GM18861 (cell line): Measurements from ENCODE around the gene NWD2.

Experiments
- ATAC-seq: cut with Tn5 transposase; IDR thresholded peaks from one replicate; pipeline ENCODE4 v1.9.1; 2021; ENCODE audit not compliant: unreplicated experiment

The NWD2 gene

GRCh38 chr4:37299468-37299867, 54.9 kb downstream of the NWD2 start:
- ATAC-seq, result no peak

GRCh38 chr4:37304612-37305011, 60.1 kb downstream of the NWD2 start:
- no peak for ATAC-seq

DNA sequence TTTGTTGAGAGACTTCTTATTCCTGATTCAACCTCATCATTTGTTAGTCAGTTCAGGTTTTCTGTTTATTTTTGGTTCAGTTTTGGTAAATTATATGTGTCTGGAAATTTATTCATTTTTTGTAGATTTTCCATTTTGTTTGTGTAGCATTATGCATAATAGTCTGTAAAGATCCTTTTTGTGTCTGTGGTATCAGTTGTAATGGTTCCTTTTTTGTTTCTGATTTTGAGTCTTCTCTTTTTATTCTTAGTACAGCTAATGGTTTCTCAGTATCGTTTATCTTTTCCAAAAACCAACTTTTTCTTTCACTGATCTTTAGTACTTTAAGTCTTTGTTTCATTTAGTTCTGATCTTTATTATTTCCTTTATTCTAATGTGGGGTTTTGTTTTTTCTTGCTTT, 61.4 kb downstream of the NWD2 start:
- ATAC-seq, result no peak

DNA sequence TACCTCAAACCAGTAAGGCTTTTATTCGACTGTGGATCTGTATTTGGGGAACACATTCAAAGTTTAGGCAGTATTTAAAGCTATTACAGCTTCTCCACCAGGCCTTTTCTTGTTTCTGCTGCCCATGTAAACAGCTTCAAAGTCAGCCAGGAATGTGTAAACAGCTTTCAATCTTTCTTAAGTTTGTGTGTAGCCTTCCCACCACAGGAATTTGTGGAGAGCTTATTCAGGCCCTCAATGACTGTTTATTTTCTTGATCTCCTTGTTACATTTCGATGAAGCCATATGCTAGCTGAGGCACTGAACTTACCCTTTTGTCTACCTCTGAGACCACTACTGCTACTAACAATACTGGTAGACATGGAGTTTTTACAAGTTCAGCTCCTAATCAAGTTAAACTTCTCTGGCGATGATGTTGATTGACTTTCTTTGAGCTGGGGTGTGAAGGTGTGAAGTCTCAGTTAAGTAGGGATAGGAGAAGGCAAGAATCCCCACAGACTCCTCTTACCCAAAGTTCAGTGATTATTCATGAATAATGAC, 72.6 kb downstream of the NWD2 start:
- no peak for ATAC-seq

- no peak for ATAC-seq
These were observed 76.1 kb downstream of the NWD2 start for GRCh38 chr4:37320513-37321235.

DNA sequence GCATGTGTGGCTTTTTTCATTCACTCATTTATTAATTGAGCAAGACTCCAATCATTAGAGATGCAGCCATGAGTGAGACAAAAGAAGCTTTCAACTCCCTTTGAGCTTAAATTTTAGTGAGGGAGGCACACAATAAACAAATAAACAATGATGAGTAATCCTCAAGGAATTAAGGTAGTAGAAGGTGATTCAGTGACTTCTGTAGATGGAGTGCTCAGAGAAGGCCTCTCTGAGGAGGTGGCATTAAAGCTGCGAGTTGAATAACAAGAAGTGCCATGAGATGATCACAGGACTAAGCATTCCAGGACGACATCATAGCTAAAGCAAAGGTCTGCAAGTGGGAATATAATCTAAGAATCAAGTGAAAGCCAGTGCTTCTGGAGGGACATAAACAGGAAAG, 77.6 kb downstream of the NWD2 start:
- no peak for ATAC-seq

DNA sequence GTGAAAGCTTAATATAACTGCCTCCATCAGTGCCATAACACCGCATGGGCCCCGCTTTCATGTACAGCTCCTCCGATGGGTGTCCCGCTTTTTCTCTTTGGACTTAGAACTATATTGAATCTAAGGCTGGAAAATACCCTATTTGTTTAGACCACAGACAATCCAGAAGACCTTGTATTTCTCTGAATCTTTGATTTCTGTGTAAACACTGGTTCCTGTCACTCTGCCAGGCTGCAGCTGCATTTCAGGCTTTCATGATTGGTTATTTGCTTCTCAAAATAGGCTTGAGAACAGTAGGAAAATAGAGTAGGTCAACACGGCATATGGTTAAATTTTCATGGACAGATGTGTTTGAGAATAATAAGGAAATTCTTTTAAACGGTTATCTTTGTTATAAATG, 80.0 kb downstream of the NWD2 start:
- ATAC-seq, result no peak

- ATAC-seq, result no peak
These were observed 82.3 kb downstream of the NWD2 start for GRCh38 chr4:37326852-37327251.

- no peak for ATAC-seq
These were observed 94.4 kb downstream of the NWD2 start for GRCh38 chr4:37338972-37339371.

DNA sequence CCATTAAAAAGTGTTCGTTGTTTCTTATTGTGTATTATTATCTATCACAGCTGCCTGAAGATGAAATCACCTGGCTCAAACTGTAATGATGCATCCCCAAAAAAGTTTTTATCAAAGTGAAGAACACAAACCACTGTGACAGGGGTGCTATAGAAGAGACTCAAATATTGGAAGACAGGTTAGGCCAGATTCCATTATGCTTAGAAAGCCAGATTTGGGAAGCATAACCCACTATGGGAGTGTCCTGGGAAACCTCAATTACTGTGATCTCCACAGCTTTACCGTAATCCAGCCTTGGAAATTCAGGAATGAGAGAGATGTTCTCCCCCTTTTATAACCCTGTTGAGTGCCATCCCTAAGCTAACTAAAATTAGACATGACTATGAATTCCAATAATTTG, 114.2 kb downstream of the NWD2 start:
- no peak for ATAC-seq

DNA sequence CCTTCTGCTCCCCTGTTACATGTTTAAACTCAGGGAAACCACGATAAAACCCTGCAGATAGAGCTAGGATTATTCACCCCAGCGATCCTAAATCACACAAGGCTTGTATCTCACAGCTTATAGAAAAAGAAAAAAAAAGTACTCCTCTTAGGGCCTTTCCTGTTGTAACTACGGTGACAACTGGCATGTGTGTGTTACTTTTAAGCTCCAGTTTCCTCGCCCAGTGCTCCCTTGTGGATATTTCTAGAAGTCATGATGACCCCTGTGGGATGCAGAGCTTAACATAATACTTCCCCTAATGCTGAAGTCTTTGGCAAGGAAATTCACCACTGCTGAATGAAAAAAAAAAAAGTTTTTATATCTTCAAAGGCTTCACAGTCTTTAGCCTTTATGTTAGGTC, 114.7 kb downstream of the NWD2 start:
- no peak for ATAC-seq

DNA sequence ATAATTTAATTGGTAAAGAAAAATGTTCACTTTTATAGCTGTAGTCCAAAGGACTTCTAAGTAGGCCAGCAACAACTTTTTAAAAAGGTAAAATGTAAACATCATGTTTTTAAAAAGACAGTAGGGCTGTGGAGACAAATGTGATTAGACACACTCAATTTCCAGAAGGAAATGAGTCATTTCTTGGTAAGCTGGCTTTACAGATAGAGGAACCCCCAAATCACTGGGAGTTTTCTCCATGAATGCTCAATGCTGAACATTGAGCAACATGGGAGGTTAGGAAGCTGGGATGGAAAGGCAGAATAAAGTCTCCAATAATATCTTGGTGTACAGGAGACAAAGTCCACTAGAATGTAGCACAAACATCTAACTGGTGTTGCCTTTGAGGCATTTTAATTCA, 121.3 kb downstream of the NWD2 start:
- no peak for ATAC-seq

DNA sequence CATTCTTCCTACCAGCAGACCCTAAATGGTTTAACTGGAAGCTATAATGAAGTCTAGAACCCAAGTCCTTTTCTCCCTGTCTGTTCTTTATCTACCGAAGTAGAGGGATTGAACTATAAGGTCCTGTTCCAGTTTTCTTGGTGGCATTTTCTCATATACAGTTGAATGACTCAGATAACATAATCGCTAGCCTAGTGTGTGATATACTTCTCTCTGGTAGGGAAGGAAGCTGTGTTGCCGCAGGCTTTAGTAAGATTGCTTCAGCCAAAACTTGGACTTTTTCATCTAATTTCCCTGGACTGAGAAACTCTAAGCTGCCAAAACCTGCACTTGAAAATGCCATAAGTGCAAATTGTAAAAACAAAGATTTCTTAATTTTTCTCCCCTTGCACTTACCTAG, 123.4 kb downstream of the NWD2 start:
- no peak for ATAC-seq

DNA sequence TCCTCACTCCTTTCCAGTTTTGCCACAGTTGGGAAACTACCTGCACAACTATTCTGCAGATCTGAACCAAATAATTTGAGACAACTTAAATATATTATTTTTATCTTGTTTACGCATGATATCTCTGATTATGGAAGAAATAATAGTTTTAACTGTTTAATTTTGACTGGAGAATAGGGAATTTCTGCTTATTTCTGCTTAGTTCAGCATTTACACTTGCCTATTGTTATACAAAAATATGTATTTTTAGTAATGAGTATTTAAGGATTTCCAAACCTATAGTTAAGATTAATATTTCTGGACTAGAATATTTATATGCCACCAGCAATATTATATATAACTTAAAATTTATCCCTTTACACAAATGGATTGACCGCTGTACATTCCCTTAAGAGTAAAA, 125.5 kb downstream of the NWD2 start:
- no peak for ATAC-seq

- no peak for ATAC-seq
These were observed 136.6 kb downstream of the NWD2 start for GRCh38 chr4:37381040-37381668.

DNA sequence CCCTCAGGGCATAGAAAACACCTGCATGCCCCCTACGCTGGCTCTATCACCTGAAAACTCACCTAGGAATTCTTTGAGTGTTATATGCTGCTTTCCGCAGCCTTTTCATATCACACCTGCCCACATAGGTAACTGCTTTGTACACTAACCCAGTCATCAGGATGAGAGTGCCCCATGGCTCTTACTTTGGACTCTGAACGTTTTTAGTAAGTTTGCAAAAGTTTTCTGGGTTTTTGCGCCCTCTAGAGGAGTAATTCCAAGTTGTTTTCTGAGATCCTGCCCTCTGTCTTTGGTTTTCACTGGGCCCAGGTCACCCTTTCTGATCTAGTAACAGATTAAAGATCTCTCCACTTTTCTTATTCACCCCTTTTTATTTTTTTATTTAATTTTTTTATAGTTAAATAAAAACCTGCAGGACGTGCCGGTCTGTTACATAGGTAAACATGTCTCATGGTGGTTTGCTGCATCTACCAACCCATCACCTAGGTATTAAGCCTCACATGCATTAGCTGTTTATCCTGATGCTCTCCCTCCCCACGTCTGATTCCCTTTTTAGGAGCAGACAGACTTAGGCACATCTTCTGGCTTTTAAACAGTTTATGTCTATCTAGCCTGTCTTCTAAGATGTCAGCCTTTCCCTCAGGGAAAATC, 139.2 kb downstream of the NWD2 start:
- ATAC-seq, result peak; percentile 71

DNA sequence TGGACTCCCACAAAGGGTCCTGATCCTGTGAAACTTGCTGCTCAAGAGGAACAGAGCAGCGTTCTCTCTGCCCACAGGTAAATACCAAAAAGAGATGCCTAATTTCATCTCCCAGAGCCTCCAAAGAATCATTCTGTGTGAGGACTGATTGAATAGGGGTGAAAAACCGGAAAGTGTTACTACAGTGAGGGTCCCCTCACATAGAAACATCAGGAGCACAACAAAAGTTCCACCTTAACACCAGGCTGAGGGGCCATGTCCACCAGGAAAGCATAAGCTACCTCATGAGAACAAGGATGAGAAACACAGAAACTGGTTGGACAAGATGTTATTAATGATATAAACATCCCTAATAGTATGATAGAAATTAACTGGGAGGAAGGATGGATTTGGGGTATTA, 140.9 kb downstream of the NWD2 start:
- no peak for ATAC-seq

- no peak for ATAC-seq
These were observed 144.3 kb downstream of the NWD2 start for GRCh38 chr4:37388681-37389365.

DNA sequence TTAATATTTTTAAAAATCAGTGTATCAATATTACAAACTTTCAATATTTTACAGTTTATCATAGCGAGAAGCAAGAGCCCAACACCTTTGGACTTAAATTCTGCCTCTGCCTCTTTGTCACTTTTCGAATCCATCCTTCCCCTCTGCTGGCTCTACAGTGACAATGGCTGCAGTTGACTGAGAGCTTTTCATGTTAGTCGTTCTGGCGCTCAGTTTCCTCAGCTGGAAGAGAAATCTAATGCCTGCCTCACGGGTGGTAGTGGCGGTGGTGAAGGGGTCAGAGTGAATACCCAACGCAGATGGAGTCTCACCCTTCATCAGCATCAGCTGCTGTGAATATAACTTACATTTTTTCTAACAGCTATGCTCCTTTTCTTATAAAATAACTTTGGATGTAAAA, 144.8 kb downstream of the NWD2 start:
- no peak for ATAC-seq

GRCh38 chr4:37389967-37390580, 145.5 kb downstream of the NWD2 start:
- peak; percentile 44 for ATAC-seq
